Measurements from ENCODE around the gene CDH4. TPM values are rescaled to one million over a fixed set of nuclear protein-coding genes. Genes with fewer than 3 reads are reported as not detected.

Gene CDH4
- total RNA-seq, 1 experiment from 2014 or later, result 5.3 TPM

DNA sequence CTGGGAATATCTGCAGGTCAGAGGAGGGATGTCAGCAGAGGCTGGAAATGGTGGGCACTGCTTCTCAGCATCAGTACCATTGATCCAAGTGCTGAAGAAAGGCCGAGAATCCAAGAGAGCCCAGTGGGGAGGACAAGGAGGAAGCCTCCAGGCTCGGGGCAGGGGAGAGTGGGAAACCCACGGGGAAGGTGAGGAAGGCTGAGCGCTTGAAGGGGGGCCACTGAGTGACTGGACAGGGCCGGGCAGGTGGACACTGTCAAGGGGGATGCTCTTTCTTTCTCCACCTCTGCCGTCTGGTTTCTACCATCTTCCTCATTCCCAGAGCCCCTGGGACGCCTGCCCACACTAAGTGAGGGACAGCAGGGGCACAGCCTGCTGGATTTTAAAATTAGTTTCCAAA lies 335.0 kb downstream of the CDH4 start:
- H3K27me3 Mint-ChIP-seq (ENCODE audit: low read depth), result peaks cover 23% of the 10 kb centered on the region
- peaks cover 5% of the 10 kb centered on the region for H3K36me3 Mint-ChIP-seq
- H3K4me1 Mint-ChIP-seq, result peaks cover 21% of the 10 kb centered on the region
- no peak overlapping the region for H3K27ac Mint-ChIP-seq
- peaks cover 9% of the 10 kb centered on the region for H3K9me3 Mint-ChIP-seq
- CTCF ChIA-PET, result no interaction called here
- TF ChIP-seq, protein P1, sequence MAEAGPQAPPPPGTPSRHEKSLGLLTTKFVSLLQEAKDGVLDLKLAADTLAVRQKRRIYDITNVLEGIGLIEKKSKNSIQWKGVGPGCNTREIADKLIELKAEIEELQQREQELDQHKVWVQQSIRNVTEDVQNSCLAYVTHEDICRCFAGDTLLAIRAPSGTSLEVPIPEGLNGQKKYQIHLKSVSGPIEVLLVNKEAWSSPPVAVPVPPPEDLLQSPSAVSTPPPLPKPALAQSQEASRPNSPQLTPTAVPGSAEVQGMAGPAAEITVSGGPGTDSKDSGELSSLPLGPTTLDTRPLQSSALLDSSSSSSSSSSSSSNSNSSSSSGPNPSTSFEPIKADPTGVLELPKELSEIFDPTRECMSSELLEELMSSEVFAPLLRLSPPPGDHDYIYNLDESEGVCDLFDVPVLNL (CRISPR knock-in tag; IDR thresholded peaks at IDR 0.05; ENCODE audit: borderline replicate concordance, low read depth), result no peak
- POLR2A ChIA-PET, result no interaction called here
- H3K4me3 Mint-ChIP-seq, result no peak overlapping the region
- DNase-seq (ENCODE audit: low spot score) (no peak), ATAC-seq (no peak)

DNA sequence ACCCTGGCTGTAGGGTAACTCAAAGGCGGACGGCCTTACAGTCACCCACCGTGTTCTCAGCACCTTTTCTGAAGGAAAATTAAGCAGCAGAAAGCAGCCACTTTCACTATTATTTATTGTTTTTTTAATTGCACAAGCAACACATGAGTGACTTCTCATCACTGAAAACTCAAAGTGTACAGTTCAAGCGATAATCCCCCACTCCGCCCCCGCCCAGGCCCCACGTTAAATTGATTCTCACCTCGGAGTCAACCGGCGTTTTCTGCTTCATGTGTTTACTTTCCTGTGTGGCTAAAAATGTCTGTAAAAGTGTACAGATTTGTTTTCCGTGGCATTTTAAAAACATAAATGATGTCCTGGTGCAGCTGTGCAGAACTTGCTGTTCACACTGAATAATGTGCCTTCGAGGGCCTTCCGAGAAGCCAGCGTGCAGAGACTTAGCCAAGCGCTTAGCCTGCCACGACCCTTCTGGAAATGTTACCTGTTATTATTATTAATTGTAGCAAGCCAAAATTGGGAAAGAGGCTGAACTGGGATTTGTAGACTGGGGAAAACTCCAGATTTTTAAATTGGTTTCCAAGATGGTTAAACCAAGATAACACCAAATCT lies 335.7 kb downstream of the CDH4 start:
- CTCF ChIA-PET, result no interaction called here
- peaks cover 17% of the 10 kb centered on the region for H3K9me3 Mint-ChIP-seq
- POLR2A ChIA-PET, result no interaction called here
- DNase-seq (ENCODE audit: low spot score), result no peak
- H3K36me3 Mint-ChIP-seq, result peaks cover 8% of the 10 kb centered on the region
- H3K4me1 Mint-ChIP-seq, result peaks cover 18% of the 10 kb centered on the region
- no peak for TF ChIP-seq ZNF396 (CRISPR knock-in tag; IDR thresholded peaks at IDR 0.05; ENCODE audit: borderline replicate concordance)
- TF ChIP-seq, protein P2, sequence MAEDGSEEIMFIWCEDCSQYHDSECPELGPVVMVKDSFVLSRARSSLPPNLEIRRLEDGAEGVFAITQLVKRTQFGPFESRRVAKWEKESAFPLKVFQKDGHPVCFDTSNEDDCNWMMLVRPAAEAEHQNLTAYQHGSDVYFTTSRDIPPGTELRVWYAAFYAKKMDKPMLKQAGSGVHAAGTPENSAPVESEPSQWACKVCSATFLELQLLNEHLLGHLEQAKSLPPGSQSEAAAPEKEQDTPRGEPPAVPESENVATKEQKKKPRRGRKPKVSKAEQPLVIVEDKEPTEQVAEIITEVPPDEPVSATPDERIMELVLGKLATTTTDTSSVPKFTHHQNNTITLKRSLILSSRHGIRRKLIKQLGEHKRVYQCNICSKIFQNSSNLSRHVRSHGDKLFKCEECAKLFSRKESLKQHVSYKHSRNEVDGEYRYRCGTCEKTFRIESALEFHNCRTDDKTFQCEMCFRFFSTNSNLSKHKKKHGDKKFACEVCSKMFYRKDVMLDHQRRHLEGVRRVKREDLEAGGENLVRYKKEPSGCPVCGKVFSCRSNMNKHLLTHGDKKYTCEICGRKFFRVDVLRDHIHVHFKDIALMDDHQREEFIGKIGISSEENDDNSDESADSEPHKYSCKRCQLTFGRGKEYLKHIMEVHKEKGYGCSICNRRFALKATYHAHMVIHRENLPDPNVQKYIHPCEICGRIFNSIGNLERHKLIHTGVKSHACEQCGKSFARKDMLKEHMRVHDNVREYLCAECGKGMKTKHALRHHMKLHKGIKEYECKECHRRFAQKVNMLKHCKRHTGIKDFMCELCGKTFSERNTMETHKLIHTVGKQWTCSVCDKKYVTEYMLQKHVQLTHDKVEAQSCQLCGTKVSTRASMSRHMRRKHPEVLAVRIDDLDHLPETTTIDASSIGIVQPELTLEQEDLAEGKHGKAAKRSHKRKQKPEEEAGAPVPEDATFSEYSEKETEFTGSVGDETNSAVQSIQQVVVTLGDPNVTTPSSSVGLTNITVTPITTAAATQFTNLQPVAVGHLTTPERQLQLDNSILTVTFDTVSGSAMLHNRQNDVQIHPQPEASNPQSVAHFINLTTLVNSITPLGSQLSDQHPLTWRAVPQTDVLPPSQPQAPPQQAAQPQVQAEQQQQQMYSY (CRISPR knock-in tag; IDR thresholded peaks at IDR 0.05), result no peak
- TF ChIP-seq SMAD4 (CRISPR knock-in tag; IDR thresholded peaks at IDR 0.05), result no peak
- TF ChIP-seq, protein P3, sequence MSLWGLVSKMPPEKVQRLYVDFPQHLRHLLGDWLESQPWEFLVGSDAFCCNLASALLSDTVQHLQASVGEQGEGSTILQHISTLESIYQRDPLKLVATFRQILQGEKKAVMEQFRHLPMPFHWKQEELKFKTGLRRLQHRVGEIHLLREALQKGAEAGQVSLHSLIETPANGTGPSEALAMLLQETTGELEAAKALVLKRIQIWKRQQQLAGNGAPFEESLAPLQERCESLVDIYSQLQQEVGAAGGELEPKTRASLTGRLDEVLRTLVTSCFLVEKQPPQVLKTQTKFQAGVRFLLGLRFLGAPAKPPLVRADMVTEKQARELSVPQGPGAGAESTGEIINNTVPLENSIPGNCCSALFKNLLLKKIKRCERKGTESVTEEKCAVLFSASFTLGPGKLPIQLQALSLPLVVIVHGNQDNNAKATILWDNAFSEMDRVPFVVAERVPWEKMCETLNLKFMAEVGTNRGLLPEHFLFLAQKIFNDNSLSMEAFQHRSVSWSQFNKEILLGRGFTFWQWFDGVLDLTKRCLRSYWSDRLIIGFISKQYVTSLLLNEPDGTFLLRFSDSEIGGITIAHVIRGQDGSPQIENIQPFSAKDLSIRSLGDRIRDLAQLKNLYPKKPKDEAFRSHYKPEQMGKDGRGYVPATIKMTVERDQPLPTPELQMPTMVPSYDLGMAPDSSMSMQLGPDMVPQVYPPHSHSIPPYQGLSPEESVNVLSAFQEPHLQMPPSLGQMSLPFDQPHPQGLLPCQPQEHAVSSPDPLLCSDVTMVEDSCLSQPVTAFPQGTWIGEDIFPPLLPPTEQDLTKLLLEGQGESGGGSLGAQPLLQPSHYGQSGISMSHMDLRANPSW (CRISPR knock-in tag; conservative IDR thresholded peaks at IDR 0.05; ENCODE audit: low read depth), result no peak
- no peak for TF ChIP-seq FOXP1 (CRISPR knock-in tag; IDR thresholded peaks at IDR 0.05; ENCODE audit: borderline replicate concordance)
- no peak for TF ChIP-seq CBFB (CRISPR knock-in tag; IDR thresholded peaks at IDR 0.05; ENCODE audit: low read depth)
- TF ChIP-seq, protein P4, sequence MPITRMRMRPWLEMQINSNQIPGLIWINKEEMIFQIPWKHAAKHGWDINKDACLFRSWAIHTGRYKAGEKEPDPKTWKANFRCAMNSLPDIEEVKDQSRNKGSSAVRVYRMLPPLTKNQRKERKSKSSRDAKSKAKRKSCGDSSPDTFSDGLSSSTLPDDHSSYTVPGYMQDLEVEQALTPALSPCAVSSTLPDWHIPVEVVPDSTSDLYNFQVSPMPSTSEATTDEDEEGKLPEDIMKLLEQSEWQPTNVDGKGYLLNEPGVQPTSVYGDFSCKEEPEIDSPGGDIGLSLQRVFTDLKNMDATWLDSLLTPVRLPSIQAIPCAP (CRISPR knock-in tag; IDR thresholded peaks at IDR 0.05), result no peak
- TF ChIP-seq PRRX2 (CRISPR knock-in tag; IDR thresholded peaks at IDR 0.05), result no peak
- TF ChIP-seq NR1H2 (CRISPR knock-in tag; IDR thresholded peaks at IDR 0.05), result no peak
- TF ChIP-seq, protein P5, sequence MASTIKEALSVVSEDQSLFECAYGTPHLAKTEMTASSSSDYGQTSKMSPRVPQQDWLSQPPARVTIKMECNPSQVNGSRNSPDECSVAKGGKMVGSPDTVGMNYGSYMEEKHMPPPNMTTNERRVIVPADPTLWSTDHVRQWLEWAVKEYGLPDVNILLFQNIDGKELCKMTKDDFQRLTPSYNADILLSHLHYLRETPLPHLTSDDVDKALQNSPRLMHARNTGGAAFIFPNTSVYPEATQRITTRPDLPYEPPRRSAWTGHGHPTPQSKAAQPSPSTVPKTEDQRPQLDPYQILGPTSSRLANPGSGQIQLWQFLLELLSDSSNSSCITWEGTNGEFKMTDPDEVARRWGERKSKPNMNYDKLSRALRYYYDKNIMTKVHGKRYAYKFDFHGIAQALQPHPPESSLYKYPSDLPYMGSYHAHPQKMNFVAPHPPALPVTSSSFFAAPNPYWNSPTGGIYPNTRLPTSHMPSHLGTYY (CRISPR knock-in tag; IDR thresholded peaks at IDR 0.05), result no peak
- TF ChIP-seq MXD4 (CRISPR knock-in tag; IDR thresholded peaks at IDR 0.05; ENCODE audit: borderline replicate concordance), result no peak
- TF ChIP-seq NFATC4 (CRISPR knock-in tag; IDR thresholded peaks at IDR 0.05), result no peak
- TF ChIP-seq NFYB (CRISPR knock-in tag; conservative IDR thresholded peaks at IDR 0.05; ENCODE audit: low read depth), result no peak
- no peak overlapping the region for H3K4me3 Mint-ChIP-seq
- peaks cover 21% of the 10 kb centered on the region for H3K27me3 Mint-ChIP-seq (ENCODE audit: low read depth)
- no peak overlapping the region for H3K27ac Mint-ChIP-seq
- ATAC-seq, result no peak
